AG09309 (cell line): ENCODE data around the gene NAALADL2.
"Not testable (repeated sequence)": the region's sequence is repeated elsewhere in the genome, so short reads cannot be mapped to it uniquely, and the experiment has no call there.

ENCODE experiments used
- DNase-seq: peaks from one replicate; pipeline ENCODE4 v3.0.0-alpha.2; 2010; ENCODE audit warnings: low read depth
- H3K4me3 ChIP-seq: 2 replicates; pipeline ENCODE4 v1.5.1; 2011; ENCODE audit warnings: mild to moderate bottlenecking, low read depth, low read length, moderate library complexity; ENCODE audit not compliant: control insufficient read depth
- TF ChIP-seq, protein P1 (sequence below): IDR thresholded peaks from 2 replicates; pipeline ENCODE4 v1.5.1; 2011; ENCODE audit warnings: mild to moderate bottlenecking, low read depth, low read length, inconsistent platforms; ENCODE audit not compliant: insufficient read depth, control insufficient read depth; ENCODE audit errors: missing control alignments

Gene NAALADL2

DNA sequence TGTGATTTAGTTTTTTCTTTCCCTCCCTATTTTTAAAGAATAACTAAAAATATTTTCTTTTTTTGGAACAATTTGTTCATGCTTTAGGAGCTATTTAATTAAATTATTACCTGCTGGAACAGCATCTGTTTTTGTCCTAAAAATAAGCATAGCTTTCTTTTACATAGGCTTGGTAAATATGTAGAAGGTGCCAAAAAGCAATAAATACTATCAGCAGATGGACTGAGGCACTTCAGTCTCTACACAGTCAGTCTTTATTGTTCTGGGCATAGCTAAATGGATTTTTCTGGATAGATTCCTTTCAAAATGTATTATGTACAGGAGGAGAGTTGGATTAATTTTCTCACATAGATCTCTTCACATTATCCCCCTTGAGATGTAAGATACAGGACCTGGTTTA lies 223.5 kb downstream of the NAALADL2 start:
- H3K4me3 ChIP-seq = no peak overlapping the region
- TF ChIP-seq, protein P1, sequence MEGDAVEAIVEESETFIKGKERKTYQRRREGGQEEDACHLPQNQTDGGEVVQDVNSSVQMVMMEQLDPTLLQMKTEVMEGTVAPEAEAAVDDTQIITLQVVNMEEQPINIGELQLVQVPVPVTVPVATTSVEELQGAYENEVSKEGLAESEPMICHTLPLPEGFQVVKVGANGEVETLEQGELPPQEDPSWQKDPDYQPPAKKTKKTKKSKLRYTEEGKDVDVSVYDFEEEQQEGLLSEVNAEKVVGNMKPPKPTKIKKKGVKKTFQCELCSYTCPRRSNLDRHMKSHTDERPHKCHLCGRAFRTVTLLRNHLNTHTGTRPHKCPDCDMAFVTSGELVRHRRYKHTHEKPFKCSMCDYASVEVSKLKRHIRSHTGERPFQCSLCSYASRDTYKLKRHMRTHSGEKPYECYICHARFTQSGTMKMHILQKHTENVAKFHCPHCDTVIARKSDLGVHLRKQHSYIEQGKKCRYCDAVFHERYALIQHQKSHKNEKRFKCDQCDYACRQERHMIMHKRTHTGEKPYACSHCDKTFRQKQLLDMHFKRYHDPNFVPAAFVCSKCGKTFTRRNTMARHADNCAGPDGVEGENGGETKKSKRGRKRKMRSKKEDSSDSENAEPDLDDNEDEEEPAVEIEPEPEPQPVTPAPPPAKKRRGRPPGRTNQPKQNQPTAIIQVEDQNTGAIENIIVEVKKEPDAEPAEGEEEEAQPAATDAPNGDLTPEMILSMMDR = no peak
- no peak for DNase-seq

DNA sequence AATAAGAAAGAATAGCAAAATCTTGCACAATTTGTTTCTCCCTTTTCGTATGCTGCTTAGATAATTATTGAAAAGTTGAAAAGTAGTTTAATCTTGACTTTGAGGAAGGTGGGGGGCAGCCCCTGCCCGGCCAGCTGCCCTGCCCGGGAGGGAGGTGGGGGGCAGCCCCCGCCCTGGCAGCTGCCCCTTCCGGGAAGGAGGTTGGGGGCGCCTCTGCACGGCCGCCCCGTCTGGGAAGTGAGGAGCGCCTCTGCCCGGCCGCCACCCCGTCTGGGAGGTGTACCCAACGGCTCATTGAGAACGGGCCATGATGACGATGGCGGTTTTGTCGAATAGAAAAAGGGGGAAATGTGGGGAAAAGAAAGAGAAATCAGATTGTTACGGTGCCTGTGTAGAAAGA lies 228.0 kb downstream of the NAALADL2 start:
- H3K4me3 ChIP-seq, DNase-seq: not testable (repeated sequence)

DNA sequence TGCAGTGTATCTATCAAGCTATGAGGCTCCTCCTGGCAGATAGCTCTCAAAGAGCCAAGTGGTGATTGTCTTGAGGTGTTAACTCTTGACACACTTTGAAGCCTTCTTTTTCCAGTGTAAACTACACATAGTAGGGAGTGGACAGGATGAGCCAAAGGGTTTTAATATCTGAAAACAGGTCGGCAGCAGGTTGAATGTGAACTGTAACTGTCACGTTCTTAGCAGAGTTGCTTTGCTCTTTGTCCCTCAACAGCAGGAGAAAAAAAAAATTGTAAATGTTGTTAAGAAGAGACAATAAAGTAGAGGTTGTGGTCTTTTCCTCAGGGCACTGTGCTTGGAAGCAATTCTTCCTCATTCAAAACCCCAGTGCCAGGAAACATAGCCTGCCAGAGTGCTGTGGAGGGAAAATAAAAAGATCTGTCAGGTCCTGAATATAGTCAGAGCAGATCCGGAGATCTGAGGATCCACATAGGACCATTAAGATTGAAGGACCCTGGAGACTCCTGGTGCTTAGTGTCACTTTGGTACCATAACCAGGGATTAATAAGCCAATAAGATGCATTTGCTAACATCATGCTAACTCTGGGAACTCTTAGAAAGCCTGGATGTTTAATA lies 229.7 kb downstream of the NAALADL2 start:
- H3K4me3 ChIP-seq = no peak overlapping the region
- no peak for DNase-seq
- TF ChIP-seq, protein P1 = no peak

DNA sequence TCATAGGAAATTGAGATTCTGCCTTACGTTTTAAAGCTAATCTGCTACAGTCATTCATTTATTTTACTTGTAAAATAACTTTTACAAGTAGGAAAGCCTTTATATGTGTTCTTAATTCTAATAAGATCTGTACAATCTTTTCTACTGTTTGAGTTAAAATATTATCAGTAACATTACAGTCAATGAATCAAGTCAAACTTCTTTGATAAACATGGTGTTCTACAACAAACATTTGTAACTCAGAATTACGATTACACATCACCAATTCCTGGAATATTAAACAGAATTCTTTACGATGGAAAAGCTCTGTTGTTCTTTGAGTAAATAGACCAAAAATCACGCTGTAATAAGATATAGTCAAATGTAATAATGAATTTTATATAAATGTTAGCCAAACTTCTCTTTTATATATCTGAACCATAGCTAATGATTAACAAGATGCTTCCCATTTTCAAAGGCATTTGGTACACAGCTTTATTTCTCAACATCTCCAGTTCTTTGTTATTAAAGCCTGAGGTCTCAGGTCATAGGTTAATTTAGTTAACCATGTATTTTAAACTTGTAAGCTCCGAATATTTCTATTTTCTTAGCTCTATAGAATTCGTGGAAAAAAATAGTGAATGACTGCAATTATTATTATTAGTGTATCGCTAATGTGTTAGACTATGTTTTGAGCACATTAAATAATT lies 232.4 kb downstream of the NAALADL2 start:
- no peak overlapping the region for H3K4me3 ChIP-seq
- DNase-seq = no peak
- TF ChIP-seq, protein P1 = no peak

DNA sequence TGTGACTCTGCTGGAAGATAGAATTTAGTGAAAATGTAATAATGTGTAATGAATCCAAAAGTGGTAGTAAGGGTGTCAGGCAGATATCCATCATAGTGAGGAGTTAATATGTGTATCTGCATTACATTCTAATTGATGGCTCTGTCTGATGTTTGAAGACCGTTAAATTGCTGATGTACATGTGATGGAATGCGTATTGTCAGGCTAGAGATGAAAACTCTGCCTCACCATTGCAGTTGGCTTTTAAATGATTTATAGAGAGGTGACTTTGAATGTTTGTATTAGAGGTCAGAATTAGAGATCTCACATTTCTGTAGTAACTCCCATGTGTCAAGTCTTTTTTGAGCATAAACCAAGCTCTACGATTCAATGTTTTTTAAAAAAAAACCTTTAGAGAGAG lies 234.6 kb downstream of the NAALADL2 start:
- no peak for DNase-seq
- no peak overlapping the region for H3K4me3 ChIP-seq
- TF ChIP-seq, protein P1 = no peak

DNA sequence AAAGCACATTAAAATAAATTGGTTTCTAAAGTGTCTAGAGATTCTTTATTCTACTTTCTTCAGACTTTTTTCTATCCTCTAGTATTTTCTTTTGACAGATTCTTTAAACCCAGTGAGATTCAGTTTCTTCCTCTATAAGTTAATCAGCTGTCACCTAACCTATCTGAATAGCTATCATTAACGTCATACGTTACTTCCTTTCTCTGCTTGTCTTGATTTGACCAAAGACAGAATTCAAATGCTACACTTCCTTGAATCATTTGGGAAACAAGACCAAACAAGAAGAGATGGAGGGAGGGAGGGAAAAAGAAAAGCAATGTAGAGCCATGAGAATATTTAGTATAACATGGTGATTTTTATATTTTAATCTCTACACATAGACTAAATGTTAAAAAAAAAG lies 235.2 kb downstream of the NAALADL2 start:
- TF ChIP-seq, protein P1 = no peak
- H3K4me3 ChIP-seq = no peak overlapping the region
- DNase-seq = no peak

DNA sequence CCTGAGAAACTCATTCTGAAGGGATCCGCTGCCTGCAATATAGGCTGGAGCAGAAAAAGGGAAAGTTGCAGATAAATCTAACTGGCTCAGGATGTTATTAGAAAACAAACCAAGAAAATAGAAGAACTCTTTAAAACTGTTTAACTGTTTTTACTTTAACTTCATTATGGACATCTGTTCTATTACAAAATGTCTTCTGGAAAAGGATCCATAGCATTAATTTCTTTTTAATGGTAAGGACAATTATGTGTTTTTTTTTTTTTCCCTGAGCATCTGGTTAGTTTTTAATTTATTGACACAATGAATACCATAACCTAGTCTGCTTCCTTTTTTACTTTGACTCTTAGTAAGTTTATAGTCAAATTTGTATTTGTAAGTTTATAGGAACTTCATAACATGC lies 239.5 kb downstream of the NAALADL2 start:
- DNase-seq = no peak
- TF ChIP-seq, protein P1 = no peak
- no peak overlapping the region for H3K4me3 ChIP-seq
